Kidney epithelial cell (primary cell): ENCODE results near the gene RBX1. TPM values are rescaled to one million over a fixed set of nuclear protein-coding genes. Genes with fewer than 3 reads are reported as not detected.

ENCODE experiments used
- DNase-seq: peaks from one replicate; pipeline ENCODE4 v3.0.0-alpha.2; 2010; ENCODE audit warnings: low read depth
- H3K27me3 ChIP-seq: 2 replicates; pipeline ENCODE4 v1.6.0; 2011; ENCODE audit warnings: low read length; ENCODE audit not compliant: control insufficient read depth, insufficient read depth
- H3K36me3 ChIP-seq: 2 replicates; pipeline ENCODE4 v1.5.1; 2011; ENCODE audit warnings: low read length; ENCODE audit not compliant: control insufficient read depth, insufficient read depth
- H3K4me3 ChIP-seq: 2 replicates; pipeline ENCODE4 v1.5.1; 2011; ENCODE audit warnings: low read depth, mild to moderate bottlenecking, control low read depth, low read length
- CTCF ChIP-seq: IDR thresholded peaks from 2 replicates; pipeline ENCODE4 v1.5.1; 2011; ENCODE audit warnings: mild to moderate bottlenecking, moderate library complexity, low read length, control low read depth, inconsistent platforms; ENCODE audit not compliant: insufficient read depth, poor library complexity, severe bottlenecking
- total RNA-seq: library from RNA; depleted of rRNA; stranded (reverse); fragments of >200 nt; gene quantifications from 2 replicates; pipeline ENCODE4 v1.2.3, GENCODE V29; 2015

Gene RBX1
- total RNA-seq, 1 donor from 2014 or later = 51.0 TPM

GRCh38 chr22:40951795-40952605 lies 822 bp downstream of the RBX1 start:
- Histone ChIP-seq H3K36me3 (no peaks in the 10 kb centered on the region), H3K4me3 (peak overlapping the region; percentile 81), H3K27me3 (no peaks in the 10 kb centered on the region)
- TF ChIP-seq CTCF = no peak
- no peak for DNase-seq

GRCh38 chr22:40953471-40953870 lies 2.3 kb downstream of the RBX1 start:
- Histone ChIP-seq H3K4me3 (no peak overlapping the region), H3K36me3 (no peaks in the 10 kb centered on the region), H3K27me3 (no peaks in the 10 kb centered on the region)
- DNase-seq = no peak
- no peak for TF ChIP-seq CTCF

- no peak overlapping the region for H3K4me3 ChIP-seq
- no peaks in the 10 kb centered on the region for H3K36me3 ChIP-seq
- H3K27me3 ChIP-seq = no peaks in the 10 kb centered on the region
- TF ChIP-seq CTCF = no peak
- no peak for DNase-seq
These were observed 2.9 kb downstream of the RBX1 start for GRCh38 chr22:40954113-40954512.

- DNase-seq = no peak
- no peaks in the 10 kb centered on the region for H3K27me3 ChIP-seq
- no peak overlapping the region for H3K4me3 ChIP-seq
- no peaks in the 10 kb centered on the region for H3K36me3 ChIP-seq
- no peak for TF ChIP-seq CTCF
These were observed 4.4 kb downstream of the RBX1 start for GRCh38 chr22:40955571-40955970.

GRCh38 chr22:40957601-40958000 lies 6.4 kb downstream of the RBX1 start:
- Histone ChIP-seq H3K4me3 (no peak overlapping the region), H3K27me3 (no peaks in the 10 kb centered on the region), H3K36me3 (no peaks in the 10 kb centered on the region)
- no peak for TF ChIP-seq CTCF
- no peak for DNase-seq

- no peak for TF ChIP-seq CTCF
- Histone ChIP-seq H3K36me3 (no peaks in the 10 kb centered on the region), H3K4me3 (no peak overlapping the region), H3K27me3 (no peaks in the 10 kb centered on the region)
- no peak for DNase-seq
These were observed 7.1 kb downstream of the RBX1 start for GRCh38 chr22:40958299-40958698.
